HG02798 (cell line): ENCODE data around the gene LLCFC1.

Experiments
- ATAC-seq: cut with Tn5 transposase; IDR thresholded peaks from one replicate; pipeline ENCODE4 v1.9.1; 2021; ENCODE audit warnings: mild to moderate bottlenecking; ENCODE audit not compliant: unreplicated experiment, poor library complexity

Gene LLCFC1

GRCh38 chr7:142935941-142936565 lies 3.2 kb upstream of the LLCFC1 start:
- no peak for ATAC-seq

DNA sequence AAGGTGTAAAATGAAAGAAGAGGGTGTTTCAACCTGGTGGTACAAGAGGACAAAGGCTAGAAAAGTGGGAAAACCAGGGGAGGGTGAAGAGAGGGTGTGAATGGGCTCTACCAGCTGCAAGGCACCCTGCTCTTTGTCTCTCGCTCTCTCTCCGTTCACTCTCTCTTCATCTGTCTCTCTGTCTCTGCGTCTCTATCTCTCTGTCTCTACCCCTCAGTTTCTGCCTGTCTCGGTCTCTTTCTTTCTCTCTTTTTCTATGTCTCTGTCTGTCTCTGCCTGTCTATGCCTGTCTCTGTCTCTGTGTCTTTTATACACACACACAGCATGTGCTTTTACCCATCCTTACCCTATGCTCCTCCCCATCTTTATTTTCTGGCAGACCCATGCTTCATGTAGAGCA lies 673 bp upstream of the LLCFC1 start:
- ATAC-seq = no peak

- ATAC-seq = no peak
These were observed 1.8 kb downstream of the LLCFC1 start for GRCh38 chr7:142940966-142941535.

- ATAC-seq = no peak
These were observed 2.3 kb downstream of the LLCFC1 start for GRCh38 chr7:142941541-142941940.

DNA sequence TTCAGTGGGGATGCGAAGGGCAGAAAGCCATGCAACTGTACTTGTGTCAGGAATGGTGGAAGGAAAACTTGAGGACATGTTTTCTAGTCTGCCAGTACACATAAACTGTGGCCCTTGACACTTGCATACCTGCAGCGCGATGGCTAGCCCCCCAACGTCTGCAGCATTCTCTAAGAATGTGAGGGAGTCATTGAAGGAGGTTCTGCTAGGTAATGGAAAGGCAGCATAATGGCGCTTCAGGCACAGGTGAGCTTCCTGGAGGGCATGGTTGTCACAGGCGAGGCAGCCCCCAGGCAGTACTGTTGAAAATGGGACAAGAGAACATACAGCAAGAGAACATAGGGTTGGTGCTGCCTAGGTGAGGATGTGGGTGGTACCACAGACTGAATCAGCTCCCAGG lies 3.5 kb downstream of the LLCFC1 start:
- no peak for ATAC-seq

DNA sequence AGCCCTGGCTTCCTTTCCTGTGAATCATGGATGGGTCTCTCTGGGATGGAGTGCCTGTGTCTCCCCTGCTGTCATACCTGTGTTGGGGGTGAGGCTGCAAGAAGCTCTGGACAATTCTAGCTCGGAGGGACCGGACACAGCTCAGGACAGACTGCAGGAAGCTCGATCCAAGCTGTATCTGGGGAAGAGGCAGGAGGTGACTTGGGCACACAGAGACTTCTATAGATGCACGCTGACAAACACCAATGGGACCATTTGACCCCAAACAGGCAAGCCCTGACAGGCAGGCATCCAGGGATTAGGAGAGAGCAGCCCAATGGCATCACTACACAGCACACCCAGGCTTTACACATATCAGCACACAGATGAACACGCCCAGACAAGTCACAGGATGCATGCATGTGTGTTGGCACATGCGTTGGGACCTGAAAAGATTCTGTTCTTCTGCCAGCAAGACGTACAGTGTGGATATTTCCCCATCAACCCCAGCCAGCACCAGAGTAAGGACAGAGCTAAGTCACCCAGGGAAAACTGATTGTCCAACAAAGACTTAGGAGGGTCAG lies 4.5 kb downstream of the LLCFC1 start:
- no peak for ATAC-seq

DNA sequence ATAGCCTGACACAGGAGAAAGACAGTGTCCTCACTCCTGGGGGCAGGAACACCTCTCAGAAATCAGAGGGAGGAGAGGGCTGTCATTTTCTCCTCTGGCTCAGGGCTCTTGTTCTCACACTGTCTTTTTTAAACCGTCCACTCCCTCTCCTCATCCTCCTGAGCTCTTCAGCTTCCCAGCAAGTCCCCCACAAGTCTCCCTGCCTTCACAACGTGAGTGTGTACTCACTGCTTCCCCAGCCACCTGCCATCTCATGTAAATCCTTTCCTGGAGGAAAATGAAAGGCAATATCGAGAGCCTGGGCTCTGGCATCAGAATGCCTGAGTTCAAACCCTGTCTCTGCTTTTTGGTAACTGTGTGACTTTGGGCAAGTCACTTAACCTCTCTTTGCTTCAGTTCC lies 5.7 kb downstream of the LLCFC1 start:
- no peak for ATAC-seq

- no peak for ATAC-seq
These were observed 9.3 kb downstream of the LLCFC1 start for GRCh38 chr7:142948603-142949002.

GRCh38 chr7:142950235-142950634 lies 11.0 kb downstream of the LLCFC1 start:
- no peak for ATAC-seq

GRCh38 chr7:142954680-142955268 lies 15.5 kb downstream of the LLCFC1 start:
- peak; percentile 61 for ATAC-seq

GRCh38 chr7:142956951-142957623 lies 17.8 kb downstream of the LLCFC1 start:
- no peak for ATAC-seq

- ATAC-seq = no peak
These were observed 18.4 kb downstream of the LLCFC1 start for GRCh38 chr7:142957723-142958122.

GRCh38 chr7:142959202-142959601 lies 19.9 kb downstream of the LLCFC1 start:
- ATAC-seq = no peak

GRCh38 chr7:142960955-142961512 lies 21.8 kb downstream of the LLCFC1 start:
- ATAC-seq = no peak

GRCh38 chr7:142961595-142961972 lies 22.3 kb downstream of the LLCFC1 start:
- no peak for ATAC-seq

DNA sequence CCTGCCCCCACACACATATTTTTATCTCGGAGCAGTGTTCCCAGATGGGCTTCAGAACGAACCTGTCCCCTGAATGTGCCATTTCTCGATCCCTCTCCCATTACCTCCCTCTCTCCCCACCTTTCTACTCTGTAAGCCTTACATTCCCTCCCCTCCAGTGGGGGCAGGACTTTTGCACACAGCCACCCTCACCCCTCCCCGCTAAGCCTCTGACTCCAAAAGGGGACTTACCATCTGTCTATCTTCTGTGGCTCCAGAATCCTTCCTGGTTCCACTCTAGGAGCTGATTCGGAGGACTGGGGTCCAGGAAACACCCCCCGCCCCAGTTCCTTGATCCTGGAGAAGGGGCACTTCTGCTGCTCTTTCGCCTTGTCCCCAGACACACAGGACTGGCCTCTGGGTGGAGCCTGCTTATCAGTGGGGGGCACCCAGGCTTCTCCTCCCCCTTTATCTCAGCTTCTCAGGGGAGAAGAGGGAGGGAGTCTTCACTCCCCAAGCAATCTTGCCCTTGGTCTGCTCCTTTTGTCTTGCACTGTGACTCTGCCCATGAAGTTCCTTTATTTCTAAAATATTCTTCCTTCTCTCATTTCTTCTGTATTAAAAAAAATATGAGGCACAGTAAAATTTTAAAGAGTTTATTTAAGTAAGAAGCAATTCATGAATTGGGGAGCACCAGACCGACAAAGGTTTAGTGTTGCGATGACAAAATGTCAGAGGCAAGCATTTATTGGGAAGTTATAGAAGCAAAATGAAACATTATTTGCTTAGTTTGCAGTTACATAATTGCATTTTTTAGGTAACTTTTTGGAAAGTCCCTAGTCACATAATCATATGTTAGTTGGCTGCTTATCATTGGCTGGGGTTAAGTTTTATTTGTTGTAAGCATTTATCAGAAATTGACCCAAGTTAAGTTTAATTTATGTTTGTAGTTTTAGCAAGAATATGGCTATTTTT lies 23.0 kb downstream of the LLCFC1 start, which contains the start of gene KEL:
Gene KEL (minus strand): TSS at position 391 of the 954 bp plus-strand sequence. CDS start 157 bp downstream, at position 234.
- ATAC-seq = no peak

DNA sequence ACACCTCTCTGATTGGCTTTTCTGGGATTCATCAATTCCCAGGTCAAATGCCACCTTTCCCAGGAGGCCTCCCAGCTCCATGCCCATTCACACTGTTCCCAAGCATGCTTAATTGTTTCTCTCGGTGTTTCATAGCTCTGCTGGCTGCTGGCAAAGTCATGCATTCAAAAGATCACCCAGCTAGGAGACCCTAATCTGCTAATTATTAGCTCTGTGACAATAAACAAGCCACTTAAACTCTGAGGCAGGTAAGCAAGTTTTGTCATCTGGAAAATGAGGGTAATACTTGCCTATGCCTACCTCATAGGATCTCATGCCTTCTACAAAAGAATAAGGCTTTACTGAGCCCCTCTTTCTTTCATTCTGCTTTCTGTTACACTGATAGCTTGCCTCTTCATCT lies 23.7 kb downstream of the LLCFC1 start:
- ATAC-seq = no peak

DNA sequence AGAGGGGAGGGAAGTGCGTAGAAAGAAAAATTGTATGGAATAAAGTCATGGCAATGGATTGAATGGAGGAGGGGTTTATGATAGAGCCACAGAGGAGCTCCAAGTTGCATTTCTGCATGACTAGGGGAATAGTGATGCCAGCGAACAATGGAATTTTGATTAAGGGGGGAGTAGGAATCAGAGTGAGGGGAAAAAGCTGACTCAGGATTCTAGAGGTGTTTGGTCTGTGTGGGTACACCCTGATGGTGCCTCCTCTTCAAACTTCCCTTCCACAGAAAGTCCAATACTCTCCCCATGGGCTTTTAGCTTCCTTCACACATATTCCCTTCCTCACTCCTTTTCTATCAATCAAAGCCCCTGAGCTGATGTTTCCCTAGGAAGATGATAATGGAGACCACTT lies 24.7 kb downstream of the LLCFC1 start:
- ATAC-seq = no peak

DNA sequence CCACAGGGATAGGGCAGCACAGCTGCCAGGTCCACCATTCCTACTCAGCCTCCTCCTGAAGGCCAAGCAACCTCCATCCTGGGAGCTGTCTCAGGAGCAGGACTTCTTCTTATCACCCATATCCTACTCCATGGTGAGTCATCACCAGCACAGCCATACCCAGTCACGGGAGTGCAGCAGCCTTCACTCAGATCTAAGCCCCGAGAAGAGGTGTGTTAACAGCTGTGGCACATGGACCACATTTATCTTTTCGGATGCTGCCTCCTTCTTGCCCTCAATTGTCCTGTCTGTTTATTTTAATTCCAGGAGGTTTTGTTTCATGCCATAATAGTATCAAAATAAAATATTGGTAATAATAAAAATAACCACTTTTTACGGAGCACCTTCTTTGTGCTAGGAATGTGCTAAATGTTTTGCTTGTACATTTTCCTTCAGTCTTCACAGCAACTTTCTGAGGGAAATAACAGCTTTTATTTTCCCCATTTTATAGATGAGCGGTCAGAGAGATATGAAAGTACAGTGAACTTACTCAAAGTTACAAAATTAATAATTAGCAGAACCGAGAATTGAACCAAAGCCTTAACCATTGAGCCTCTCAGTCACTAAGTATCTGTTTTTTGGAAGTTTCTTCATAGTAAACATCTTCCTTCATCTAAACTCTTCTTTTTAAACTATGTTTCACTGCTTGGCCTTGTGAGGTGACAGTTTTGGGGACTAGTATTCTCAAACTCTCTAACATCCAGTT lies 25.4 kb downstream of the LLCFC1 start:
- no peak for ATAC-seq
